ENCODE data around the gene SLC28A1. TPM values are rescaled to one million over a fixed set of nuclear protein-coding genes. Genes with fewer than 3 reads are reported as not detected.

Gene SLC28A1
- total and polyA plus RNA-seq, 2 of the 4 experiments (the other 2 are of a cell fraction): not detected

GRCh38 chr15:84905016-84905916 lies 20.8 kb downstream of the SLC28A1 start:
- no peak overlapping the region for H3K18ac ChIP-seq (ENCODE audit: low read depth, low read length)
- H2BK15ac ChIP-seq (ENCODE audit: low read depth, low read length): no peak overlapping the region
- no peak overlapping the region for H3K4me3 ChIP-seq (ENCODE audit: insufficient read depth, low read depth, low read length)
- dilution Hi-C loops (cut with HindIII; ENCODE audit: low sequenced_read_pairs, unreplicated experiment): no loop called here
- H3K9me3 ChIP-seq (ENCODE audit: control insufficient read depth, insufficient read depth, low read length): 0 out of 2 replicates have a peak, but pooled peaks cover 3% of the 10 kb centered on the region
- POLR2A ChIA-PET (ENCODE audit: unreplicated experiment): no interaction called here
- H3K36me3 ChIP-seq (ENCODE audit: control insufficient read depth, insufficient read depth, low read length): no peaks in the 10 kb centered on the region
- no peak overlapping the region for H3K9ac ChIP-seq (ENCODE audit: low read depth, low read length)
- ATAC-seq (ENCODE audit: low read depth) (no peak), DNase-seq (no peak)
- H3K4ac ChIP-seq (ENCODE audit: low read depth, low read length): no peak overlapping the region
- no peaks in the 10 kb centered on the region; the same call in 1 of the 2 replicates for H3K27me3 ChIP-seq (ENCODE audit: control insufficient read depth, insufficient read depth, low read length)
- H2AK9ac ChIP-seq (replicated peaks; ENCODE audit: low read depth, low read length, poor library complexity): no peak overlapping the region
- no peak overlapping the region for H4K91ac ChIP-seq (ENCODE audit: insufficient read depth, low read depth, low read length)
- H3K14ac ChIP-seq (replicated peaks; ENCODE audit: low read depth, low read length): no peak overlapping the region
- peak overlapping the region; percentile 3; the same call in 1 of the 2 replicates for H2AK5ac ChIP-seq (ENCODE audit: low read depth, low read length)
- TF ChIP-seq CTCF (conservative IDR thresholded peaks at IDR 0.05; ENCODE audit: low read depth, low read length): no peak
- TF ChIP-seq MXI1 (IDR thresholded peaks at IDR 0.05; ENCODE audit: borderline replicate concordance, low read depth, low read length): no peak
- no peak for TF ChIP-seq NFE2L2 (IDR thresholded peaks at IDR 0.05; ENCODE audit: low read depth, low read length)
- TF ChIP-seq RCOR1 (IDR thresholded peaks at IDR 0.05; ENCODE audit: insufficient replicate concordance, low read length): no peak
- no peak for TF ChIP-seq RFX5 (IDR thresholded peaks at IDR 0.05; ENCODE audit: low read depth, low read length)
- TF ChIP-seq MAFK (IDR thresholded peaks at IDR 0.05; ENCODE audit: low read depth, low read length): no peak
- TF ChIP-seq MAZ (IDR thresholded peaks at IDR 0.05; ENCODE audit: borderline replicate concordance, low read depth, low read length): no peak
- no peak for TF ChIP-seq RAD21 (IDR thresholded peaks at IDR 0.05; ENCODE audit: low read length)
- TF ChIP-seq FOS (IDR thresholded peaks at IDR 0.05; ENCODE audit: low read depth, low read length): no peak
- no peak for TF ChIP-seq ELK1 (IDR thresholded peaks at IDR 0.05; ENCODE audit: borderline replicate concordance, low read depth, low read length)
- H2AFZ ChIP-seq (replicated peaks; ENCODE audit: low read length, poor library complexity): no peak overlapping the region
- intact Hi-C loops (cut with micrococcal nuclease): no loop called here
- in situ Hi-C loops (cut with MboI; ENCODE audit: low sequenced_read_pairs): no loop called here
- H3K56ac ChIP-seq (ENCODE audit: extremely low read depth, insufficient read depth, low read length): no peak overlapping the region
- H4K5ac ChIP-seq (ENCODE audit: low read depth, low read length): no peak overlapping the region
- H2BK120ac ChIP-seq (ENCODE audit: low read depth, low read length): no peak overlapping the region
- H3K4me1 ChIP-seq (ENCODE audit: control insufficient read depth, insufficient read depth, low read length): no peaks in the 10 kb centered on the region
- H2BK5ac ChIP-seq (ENCODE audit: low read depth, low read length, poor library complexity, severe bottlenecking): no peak overlapping the region
- no peaks in the 10 kb centered on the region; the same call in 1 of the 2 replicates for H3K9me1 ChIP-seq (ENCODE audit: insufficient read depth, low read length)
- no peak overlapping the region for H3K4me2 ChIP-seq (ENCODE audit: low read depth, low read length)
- WGBS, 2 experiments (ENCODE audit: extremely low coverage in 2 of 2, insufficient read length in 1 of 2): 94% methylated on average over 11 of the region's 15 CpGs; no CpG with 5 or more reads in 1 of the 2 experiments
- no peak overlapping the region for H4K8ac ChIP-seq (ENCODE audit: low read depth in 2 of 2, low read length in 2 of 2)
- no peak overlapping the region for H3K23ac ChIP-seq (ENCODE audit: low read depth, low read length)
- no TSS peak for BruUV-seq (replicated peaks)
- no peaks in the 10 kb centered on the region for H4K20me1 ChIP-seq (ENCODE audit: insufficient read depth, low read length)
- H3K27ac ChIP-seq (ENCODE audit: insufficient read depth, low read length): no peak overlapping the region
- no peak overlapping the region for H2BK20ac ChIP-seq (ENCODE audit: low read depth, low read length)
- CTCF ChIA-PET: no interaction called here
- H3K79me1 ChIP-seq (ENCODE audit: low read depth in 1 of 2, low read length in 2 of 2): no peaks in the 10 kb centered on the region
